Measurements from ENCODE around the gene TTN.

DNA sequence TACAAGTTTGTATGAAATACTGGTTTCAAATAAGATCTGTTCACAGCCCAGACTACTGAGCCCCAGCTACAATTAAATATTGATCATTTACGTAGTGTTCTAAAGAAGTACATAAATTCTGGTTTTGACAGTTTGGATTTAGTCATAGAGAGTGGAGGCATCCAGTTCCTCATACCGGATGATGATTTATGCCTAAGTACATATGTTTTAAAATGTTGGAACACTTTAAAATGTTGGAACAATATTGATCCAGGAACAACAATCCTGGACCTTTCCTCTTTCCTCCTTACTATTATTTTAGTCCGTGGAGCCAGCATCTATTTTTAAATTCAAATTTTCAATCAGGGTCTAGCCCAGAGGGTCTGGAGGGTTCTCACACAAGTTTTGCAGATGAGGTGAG, 22.8 kb upstream of the TTN start:
- no peak for TF ChIP-seq EZH2phosphoT487 (IDR thresholded peaks at IDR 0.05; ENCODE audit: low read depth)
- TF ChIP-seq, protein P1, sequence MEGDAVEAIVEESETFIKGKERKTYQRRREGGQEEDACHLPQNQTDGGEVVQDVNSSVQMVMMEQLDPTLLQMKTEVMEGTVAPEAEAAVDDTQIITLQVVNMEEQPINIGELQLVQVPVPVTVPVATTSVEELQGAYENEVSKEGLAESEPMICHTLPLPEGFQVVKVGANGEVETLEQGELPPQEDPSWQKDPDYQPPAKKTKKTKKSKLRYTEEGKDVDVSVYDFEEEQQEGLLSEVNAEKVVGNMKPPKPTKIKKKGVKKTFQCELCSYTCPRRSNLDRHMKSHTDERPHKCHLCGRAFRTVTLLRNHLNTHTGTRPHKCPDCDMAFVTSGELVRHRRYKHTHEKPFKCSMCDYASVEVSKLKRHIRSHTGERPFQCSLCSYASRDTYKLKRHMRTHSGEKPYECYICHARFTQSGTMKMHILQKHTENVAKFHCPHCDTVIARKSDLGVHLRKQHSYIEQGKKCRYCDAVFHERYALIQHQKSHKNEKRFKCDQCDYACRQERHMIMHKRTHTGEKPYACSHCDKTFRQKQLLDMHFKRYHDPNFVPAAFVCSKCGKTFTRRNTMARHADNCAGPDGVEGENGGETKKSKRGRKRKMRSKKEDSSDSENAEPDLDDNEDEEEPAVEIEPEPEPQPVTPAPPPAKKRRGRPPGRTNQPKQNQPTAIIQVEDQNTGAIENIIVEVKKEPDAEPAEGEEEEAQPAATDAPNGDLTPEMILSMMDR (IDR thresholded peaks at IDR 0.05; ENCODE audit: low read depth, low read length) = no peak

All from OCI-LY3 (cell line).